Activated CD8-positive, alpha-beta T cell treated with anti-CD3 and anti-CD28 coated beads for 36 hours (primary cell): ENCODE measurements around the gene DACT2. TPM values are rescaled to one million over a fixed set of nuclear protein-coding genes. Genes with fewer than 3 reads are reported as not detected.

ENCODE experiments used
- ATAC-seq: fragments of 200-7000 bp; cut with Tn5 transposase; one replicate; pipeline ENCODE4 v1.10.0; 2021; ENCODE audit warnings: mild to moderate bottlenecking, moderate library complexity
- CTCF ChIA-PET: fragments of 350-600 bp; sonication (Branson Sonifier 250); formaldehyde crosslinking; loops from one replicate; lab custom pipeline; 2021; ENCODE audit warnings: antibody characterized with exemption; lab: Charles Lee
- POLR2A ChIA-PET: fragments of 350-600 bp; sonication (Branson Sonifier 250); formaldehyde crosslinking; loops from one replicate; lab custom pipeline; 2021; ENCODE audit warnings: antibody characterized with exemption; lab: Charles Lee
- DNase-seq: peaks from one replicate; pipeline ENCODE4 v3.0.0-alpha.2; 2020
- H3K27ac Mint-ChIP-seq: one replicate; pipeline ENCODE4 v1.8.0; 2021; ENCODE audit warnings: mild to moderate bottlenecking, mixed read lengths
- H3K27me3 Mint-ChIP-seq: one replicate; pipeline ENCODE4 v1.8.0; 2021; ENCODE audit warnings: mixed read lengths
- H3K36me3 Mint-ChIP-seq: one replicate; pipeline ENCODE4 v1.8.0; 2021; ENCODE audit warnings: low read depth, mixed read lengths
- H3K4me1 Mint-ChIP-seq: one replicate; pipeline ENCODE4 v1.8.0; 2021; ENCODE audit warnings: low read depth, mixed read lengths
- H3K4me3 Mint-ChIP-seq: one replicate; pipeline ENCODE4 v1.8.0; 2021; ENCODE audit warnings: mild to moderate bottlenecking, moderate library complexity, mixed read lengths
- H3K9me3 Mint-ChIP-seq: one replicate; pipeline ENCODE4 v1.8.0; 2021; ENCODE audit warnings: mixed read lengths
- CTCF ChIP-seq: fragments of 200-600 bp; IDR thresholded peaks from one replicate; pipeline ENCODE4 v1.8.0; 2022; ENCODE audit warnings: antibody characterized with exemption, mild to moderate bottlenecking
- intact Hi-C: fragments of 100-400 bp; cut with micrococcal nuclease; formaldehyde crosslinking; loops from one replicate; pipeline ENCODE4 v1.10.0; 2022
- total RNA-seq, 2 experiments: library from RNA; stranded (reverse); gene quantifications; one replicate each; pipeline ENCODE4 v1.2.3, GENCODE V29; 2021

Gene DACT2
- total RNA-seq, 2 experiments from 2014 or later: not detected

GRCh38 chr6:168294901-168295300 lies 24.7 kb downstream of the DACT2 start:
- POLR2A ChIA-PET: no interaction called here
- no peaks in the 10 kb centered on the region for H3K9me3 Mint-ChIP-seq
- DNase-seq (no peak), ATAC-seq (no peak)
- CTCF ChIA-PET: no interaction called here
- no peak overlapping the region for H3K4me3 Mint-ChIP-seq
- peaks cover 3% of the 10 kb centered on the region for H3K27me3 Mint-ChIP-seq
- H3K36me3 Mint-ChIP-seq: no peaks in the 10 kb centered on the region
- no peak for TF ChIP-seq CTCF
- no peak overlapping the region for H3K27ac Mint-ChIP-seq
- H3K4me1 Mint-ChIP-seq: no peaks in the 10 kb centered on the region
- intact Hi-C loops: no loop called here

GRCh38 chr6:168293636-168294530 lies 25.7 kb downstream of the DACT2 start:
- Mint-ChIP-seq H3K27me3 (peaks cover 3% of the 10 kb centered on the region), H3K27ac (no peak overlapping the region), H3K4me3 (no peak overlapping the region), H3K9me3 (no peaks in the 10 kb centered on the region), H3K36me3 (no peaks in the 10 kb centered on the region), H3K4me1 (no peaks in the 10 kb centered on the region)
- ChIA-PET POLR2A (no interaction called here), CTCF (no interaction called here)
- DNase-seq (no peak), ATAC-seq (no peak)
- TF ChIP-seq CTCF: no peak
- intact Hi-C loops: no loop called here

- Mint-ChIP-seq H3K4me3 (no peak overlapping the region), H3K9me3 (no peaks in the 10 kb centered on the region)
These were observed 26.8 kb downstream of the DACT2 start for GRCh38 chr6:168292826-168293225.

GRCh38 chr6:168291450-168291849 lies 28.1 kb downstream of the DACT2 start:
- no peak overlapping the region for H3K27ac Mint-ChIP-seq
- no peak for ATAC-seq
- H3K9me3 Mint-ChIP-seq: no peaks in the 10 kb centered on the region
- TF ChIP-seq CTCF: no peak
- DNase-seq: no peak
- no peak overlapping the region for H3K4me3 Mint-ChIP-seq
- H3K4me1 Mint-ChIP-seq: peaks cover 10% of the 10 kb centered on the region
- no peaks in the 10 kb centered on the region for H3K36me3 Mint-ChIP-seq
- ChIA-PET CTCF (no interaction called here), POLR2A (no interaction called here)
- H3K27me3 Mint-ChIP-seq: peaks cover 3% of the 10 kb centered on the region
- intact Hi-C loops: no loop called here

More at GRCh38 chr6:168292826-168293225, 26.8 kb downstream of the DACT2 start:
- no peak for TF ChIP-seq CTCF
- Mint-ChIP-seq H3K4me1 (peaks cover 3% of the 10 kb centered on the region), H3K27me3 (peaks cover 3% of the 10 kb centered on the region), H3K36me3 (no peaks in the 10 kb centered on the region), H3K27ac (no peak overlapping the region)
- intact Hi-C loops: no loop called here
- no peak for ATAC-seq
- ChIA-PET CTCF (no interaction called here), POLR2A (no interaction called here)
- DNase-seq: no peak

GRCh38 chr6:168290095-168290494 lies 29.5 kb downstream of the DACT2 start:
- intact Hi-C loops: no loop called here
- no peaks in the 10 kb centered on the region for H3K36me3 Mint-ChIP-seq
- peaks cover 14% of the 10 kb centered on the region for H3K4me1 Mint-ChIP-seq
- TF ChIP-seq CTCF: no peak
- POLR2A ChIA-PET: no interaction called here
- H3K4me3 Mint-ChIP-seq: no peak overlapping the region
- ATAC-seq (no peak), DNase-seq (no peak)
- H3K27me3 Mint-ChIP-seq: peaks cover 1% of the 10 kb centered on the region
- H3K9me3 Mint-ChIP-seq: peaks cover 2% of the 10 kb centered on the region
- no peak overlapping the region for H3K27ac Mint-ChIP-seq
- CTCF ChIA-PET: no interaction called here
